Stomach smooth muscle (tissue), 2 donors: ENCODE measurements around the gene SCIN.
"Not testable (repeated sequence)": the region's sequence is repeated elsewhere in the genome, so short reads cannot be mapped to it uniquely, and the experiment has no call there.

Experiments
- H3K27ac ChIP-seq: one replicate; pipeline ENCODE4 v1.7.0; 2013; ENCODE audit warnings: mild to moderate bottlenecking, low read length, inconsistent platforms
- H3K27me3 ChIP-seq, 2 donors: one replicate each; pipeline ENCODE4 v1.7.0; 2013; ENCODE audit warnings: low read length in 2 of 2; ENCODE audit not compliant: insufficient read depth in 2 of 2, control insufficient read depth in 1 of 2
- H3K36me3 ChIP-seq, 2 donors: one replicate each; pipeline ENCODE4 v1.7.0; 2013; ENCODE audit warnings: low read length in 2 of 2; ENCODE audit not compliant: control insufficient read depth in 2 of 2, insufficient read depth in 2 of 2
- H3K4me1 ChIP-seq: one replicate; pipeline ENCODE4 v1.7.0; 2013; ENCODE audit warnings: low read length; ENCODE audit not compliant: control insufficient read depth, insufficient read depth
- H3K4me3 ChIP-seq, 2 donors: one replicate each; pipeline ENCODE4 v1.7.0; 2013; ENCODE audit warnings: low read length in 2 of 2
- H3K9ac ChIP-seq, 2 donors: one replicate each; pipeline ENCODE4 v1.7.0; 2013; ENCODE audit warnings: low read length in 2 of 2, mild to moderate bottlenecking in 1 of 2
- H3K9me3 ChIP-seq, 2 donors: one replicate each; pipeline ENCODE4 v1.7.0; 2013; ENCODE audit warnings: low read length in 2 of 2; ENCODE audit not compliant: control insufficient read depth in 2 of 2
- donor health status: healthy.
- donor health status: Pancreatic carcinoma.

The SCIN gene

DNA sequence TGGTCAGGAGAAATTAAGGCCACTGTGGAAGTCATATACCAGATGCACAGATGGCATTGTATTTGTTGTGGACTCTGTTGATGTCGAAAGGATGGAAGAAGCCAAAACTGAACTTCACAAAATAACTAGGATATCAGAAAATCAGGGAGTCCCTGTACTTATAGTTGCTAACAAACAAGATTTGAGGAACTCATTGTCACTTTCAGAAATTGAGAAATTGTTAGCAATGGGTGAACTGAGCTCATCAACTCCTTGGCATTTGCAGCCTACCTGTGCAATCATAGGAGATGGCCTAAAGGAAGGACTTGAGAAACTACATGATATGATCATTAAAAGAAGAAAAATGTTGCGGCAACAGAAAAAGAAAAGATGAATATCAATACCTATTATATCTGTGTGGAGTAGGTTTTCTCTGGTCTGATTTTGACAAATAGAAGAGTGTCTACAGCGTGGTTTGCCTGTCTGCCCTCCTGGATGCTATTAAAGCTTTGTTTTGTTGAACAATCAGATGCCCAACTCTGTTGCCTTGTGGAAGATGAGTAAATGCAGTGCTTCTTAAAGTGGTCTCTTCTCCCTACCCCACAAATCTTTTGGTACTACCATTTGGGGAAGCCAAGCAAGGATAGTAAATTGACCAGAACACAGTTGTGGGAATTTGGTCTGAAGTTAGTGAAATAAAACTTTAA, 118.1 kb downstream of the SCIN start:
- not testable (repeated sequence) for H3K27ac ChIP-seq, H3K36me3 ChIP-seq, H3K9ac ChIP-seq, H3K9me3 ChIP-seq, H3K4me1 ChIP-seq, H3K27me3 ChIP-seq
- H3K4me3 ChIP-seq: peak overlapping the region in 1 of 2 donors; percentile 30

- H3K27me3 ChIP-seq: no peaks in the 10 kb centered on the region
- no peak overlapping the region for H3K4me3 ChIP-seq
- no peaks in the 10 kb centered on the region for H3K9me3 ChIP-seq
- H3K36me3 ChIP-seq: no peaks in the 10 kb centered on the region
- H3K27ac ChIP-seq: no peak overlapping the region
- H3K9ac ChIP-seq: no peak overlapping the region
- H3K4me1 ChIP-seq: peaks cover 4% of the 10 kb centered on the region
Measured at GRCh38 chr7:12689451-12689850, 118.9 kb downstream of the SCIN start.

DNA sequence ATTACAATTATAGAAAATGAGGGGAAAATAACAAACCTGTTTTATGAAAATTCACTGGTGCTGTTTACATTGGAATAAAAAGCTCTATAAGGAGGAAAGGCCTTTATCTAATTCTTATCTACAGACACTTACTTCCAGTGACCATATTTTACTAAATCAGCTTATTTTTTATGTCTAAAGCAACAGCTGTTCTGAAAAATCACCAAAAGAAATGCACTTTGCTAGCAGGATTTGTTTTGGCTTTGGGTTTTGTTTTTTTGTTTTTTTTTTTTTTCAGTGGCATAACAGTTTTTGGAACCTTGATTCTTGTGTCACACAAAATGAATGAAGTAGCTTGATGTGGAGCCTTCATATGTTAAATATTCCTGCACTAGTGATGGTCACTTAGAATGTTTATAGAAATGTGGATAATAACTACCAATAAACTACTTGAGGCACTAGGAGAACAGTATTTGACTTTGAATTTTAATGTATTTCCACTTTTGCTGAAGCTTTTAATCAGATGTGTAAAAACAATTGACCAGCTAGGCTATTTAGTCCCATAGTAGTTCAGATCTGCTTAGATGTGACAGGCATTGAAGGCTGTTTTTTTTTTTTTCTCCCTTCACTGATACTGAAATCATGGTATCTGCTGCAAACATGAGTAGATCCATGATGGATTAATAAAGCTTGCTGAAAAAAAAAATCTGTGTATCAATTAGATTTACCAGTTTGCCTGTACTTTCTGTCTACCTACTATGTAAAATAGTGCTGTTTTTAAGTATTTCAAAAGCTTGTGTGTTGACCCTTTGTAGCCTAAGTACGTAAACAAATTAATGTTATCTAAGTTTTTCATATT, 119.7 kb downstream of the SCIN start:
- Histone ChIP-seq H3K9ac (no peak overlapping the region), H3K27ac (no peak overlapping the region), H3K4me3 (no peak overlapping the region), H3K4me1 (peaks cover 4% of the 10 kb centered on the region), H3K36me3 (no peaks in the 10 kb centered on the region), H3K9me3 (no peaks in the 10 kb centered on the region), H3K27me3 (no peaks in the 10 kb centered on the region)

DNA sequence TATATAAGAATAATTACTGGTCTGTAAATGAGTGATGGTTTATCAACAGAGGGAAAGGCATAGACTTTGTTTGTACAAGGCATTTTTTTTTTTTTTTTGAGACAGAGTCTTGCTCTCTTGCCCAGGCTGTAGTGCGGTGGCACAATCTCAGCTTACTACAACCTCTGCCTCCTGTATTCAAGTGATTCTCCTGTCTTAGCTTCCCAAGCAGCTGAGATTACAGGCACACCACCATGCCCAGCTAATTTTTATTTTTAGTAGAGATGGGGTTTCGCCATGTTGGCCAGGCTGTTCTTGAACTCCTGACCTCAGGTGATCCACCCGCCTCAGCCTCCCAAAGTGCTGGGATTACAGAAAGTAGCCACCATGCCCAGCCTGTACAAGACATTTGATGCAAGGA, 120.9 kb downstream of the SCIN start:
- H3K27ac ChIP-seq, H3K4me1 ChIP-seq: not testable (repeated sequence)

GRCh38 chr7:12692035-12692434, 121.5 kb downstream of the SCIN start:
- Histone ChIP-seq H3K27ac (no peak overlapping the region), H3K9ac (no peak overlapping the region), H3K27me3 (no peaks in the 10 kb centered on the region), H3K9me3 (no peaks in the 10 kb centered on the region), H3K4me1 (no peaks in the 10 kb centered on the region), H3K4me3 (no peak overlapping the region), H3K36me3 (no peaks in the 10 kb centered on the region)

More for the DNA sequence above, 120.9 kb downstream of the SCIN start:
- not testable (repeated sequence) for H3K9ac ChIP-seq, H3K9me3 ChIP-seq, H3K27me3 ChIP-seq, H3K36me3 ChIP-seq, H3K4me3 ChIP-seq

DNA sequence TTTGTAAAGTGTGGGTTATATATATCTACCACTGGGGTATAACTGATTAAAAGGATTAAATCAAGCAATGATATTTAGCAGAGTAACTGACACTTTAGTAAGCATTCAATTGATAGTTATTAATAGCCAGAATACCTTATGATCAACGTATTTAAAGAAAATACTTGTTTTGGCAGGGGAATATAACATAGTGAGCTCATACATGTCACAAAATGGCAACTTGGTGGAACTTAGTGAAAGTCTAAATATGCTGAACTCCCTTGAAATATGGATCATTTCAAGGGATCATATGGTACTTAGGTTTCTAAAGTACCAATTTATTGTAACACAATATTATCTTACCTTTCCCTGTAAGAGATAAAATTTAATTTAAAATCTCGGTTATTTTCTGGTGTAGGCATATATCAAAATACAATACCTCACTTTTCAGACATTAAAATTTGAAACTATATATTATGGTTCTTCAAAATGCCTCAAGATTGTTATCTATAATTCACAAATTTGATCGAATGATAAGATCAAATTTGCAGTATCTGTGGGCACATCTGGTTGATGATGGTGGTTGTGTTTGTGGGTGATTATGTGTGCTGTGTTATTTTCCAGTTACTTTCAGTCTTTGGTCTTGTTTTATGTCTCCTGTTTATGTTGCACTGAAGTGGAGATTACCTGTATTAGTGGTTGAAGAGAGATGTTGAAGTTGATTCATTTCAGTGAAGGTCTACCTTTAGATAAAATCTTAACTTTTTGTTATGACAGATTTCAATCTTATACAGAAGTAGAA, 122.1 kb downstream of the SCIN start:
- H3K4me3 ChIP-seq: no peak overlapping the region
- H3K36me3 ChIP-seq: no peaks in the 10 kb centered on the region
- no peak overlapping the region for H3K9ac ChIP-seq
- H3K27me3 ChIP-seq: no peaks in the 10 kb centered on the region
- H3K27ac ChIP-seq: no peak overlapping the region
- H3K9me3 ChIP-seq: no peaks in the 10 kb centered on the region
- H3K4me1 ChIP-seq: no peaks in the 10 kb centered on the region

GRCh38 chr7:12694817-12695216, 124.3 kb downstream of the SCIN start:
- H3K4me1 ChIP-seq: no peaks in the 10 kb centered on the region
- no peak overlapping the region for H3K9ac ChIP-seq
- H3K27ac ChIP-seq: no peak overlapping the region
- no peaks in the 10 kb centered on the region for H3K9me3 ChIP-seq
- H3K27me3 ChIP-seq: no peaks in the 10 kb centered on the region
- no peak overlapping the region for H3K4me3 ChIP-seq
- no peaks in the 10 kb centered on the region for H3K36me3 ChIP-seq

DNA sequence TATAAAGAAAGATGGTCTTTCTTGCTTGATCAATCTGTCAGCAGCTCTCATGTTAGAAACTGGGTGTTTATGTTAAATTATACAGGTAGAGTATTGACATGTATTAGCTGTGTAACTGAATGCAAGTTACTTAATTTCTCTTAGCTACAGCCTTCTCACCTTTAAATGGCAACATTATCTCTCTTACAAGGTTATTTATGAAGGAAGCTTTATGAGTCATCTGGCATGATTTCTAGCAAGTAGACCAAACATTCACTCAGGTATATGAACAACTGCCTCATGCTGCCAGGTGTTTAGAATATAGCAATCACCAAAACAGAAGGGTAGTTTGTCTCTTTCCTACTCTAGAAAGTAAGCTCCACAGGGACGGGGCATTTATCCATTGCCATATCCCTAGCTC, 125.4 kb downstream of the SCIN start:
- no peak overlapping the region for H3K27ac ChIP-seq
- H3K27me3 ChIP-seq: no peaks in the 10 kb centered on the region
- H3K36me3 ChIP-seq: no peaks in the 10 kb centered on the region
- H3K4me1 ChIP-seq: no peaks in the 10 kb centered on the region
- no peak overlapping the region for H3K9ac ChIP-seq
- H3K9me3 ChIP-seq: no peaks in the 10 kb centered on the region
- no peak overlapping the region for H3K4me3 ChIP-seq

DNA sequence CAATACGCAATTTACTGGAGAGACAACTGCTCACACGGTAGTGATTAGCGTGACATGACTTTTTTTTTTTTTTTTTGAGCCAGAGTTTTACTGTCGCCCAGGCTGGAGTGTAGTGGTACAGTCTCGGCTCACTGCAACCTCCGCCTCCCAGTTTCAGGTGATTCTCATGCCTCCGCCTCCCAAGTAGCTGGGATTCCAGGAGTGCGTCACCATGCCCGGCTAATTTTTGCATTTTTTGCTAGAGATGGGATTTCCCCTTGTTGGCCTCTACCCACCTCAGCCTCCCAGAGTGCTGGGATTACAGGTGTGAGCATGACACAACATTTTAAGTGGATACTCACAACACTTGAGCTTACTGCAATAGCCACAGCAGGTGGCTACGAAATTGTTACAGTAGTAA, 128.8 kb downstream of the SCIN start:
- H3K27me3 ChIP-seq: no peaks in the 10 kb centered on the region
- no peaks in the 10 kb centered on the region for H3K36me3 ChIP-seq
- H3K27ac ChIP-seq: no peak overlapping the region
- no peaks in the 10 kb centered on the region for H3K4me1 ChIP-seq
- no peak overlapping the region for H3K9ac ChIP-seq
- H3K4me3 ChIP-seq: no peak overlapping the region
- no peaks in the 10 kb centered on the region for H3K9me3 ChIP-seq

DNA sequence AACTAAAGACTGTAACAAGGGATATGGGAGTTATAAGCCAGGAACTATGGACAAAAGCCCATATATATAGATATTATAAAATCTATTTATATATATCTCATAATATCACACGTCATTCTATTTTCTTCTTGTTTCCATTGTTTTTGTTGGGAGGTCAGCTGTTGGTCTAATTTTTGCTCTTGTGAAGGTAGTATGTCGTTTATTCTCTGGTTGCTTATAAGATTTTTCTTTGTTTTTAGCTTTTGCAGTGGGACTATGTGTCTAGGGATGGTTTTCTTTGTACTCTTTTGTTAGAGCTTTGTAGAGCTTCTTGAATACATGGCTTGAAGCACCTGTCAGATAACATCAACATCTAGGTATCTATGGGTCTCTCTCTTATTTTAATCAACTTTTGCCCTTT, 130.9 kb downstream of the SCIN start:
- H3K4me1 ChIP-seq: no peaks in the 10 kb centered on the region
- no peak overlapping the region for H3K27ac ChIP-seq
- no peaks in the 10 kb centered on the region for H3K9me3 ChIP-seq
- H3K9ac ChIP-seq: no peak overlapping the region
- H3K36me3 ChIP-seq: no peaks in the 10 kb centered on the region
- H3K4me3 ChIP-seq: no peak overlapping the region
- H3K27me3 ChIP-seq: no peaks in the 10 kb centered on the region
